GM19452 (cell line): ENCODE results near the gene S100A3.

Experiments
- ATAC-seq: cut with Tn5 transposase; IDR thresholded peaks from one replicate; pipeline ENCODE4 v1.9.1; 2021; ENCODE audit not compliant: unreplicated experiment

Gene S100A3

GRCh38 chr1:153513023-153513422, 36.0 kb downstream of the S100A3 start:
- ATAC-seq: no peak

- ATAC-seq: no peak
Observed at GRCh38 chr1:153510984-153511410, 38.1 kb downstream of the S100A3 start.

GRCh38 chr1:153509729-153510354, 39.2 kb downstream of the S100A3 start:
- no peak for ATAC-seq

GRCh38 chr1:153509036-153509435, 40.0 kb downstream of the S100A3 start:
- ATAC-seq: no peak

- no peak for ATAC-seq
Observed at GRCh38 chr1:153507926-153508583, 41.0 kb downstream of the S100A3 start.

- no peak for ATAC-seq
Observed at GRCh38 chr1:153506831-153507413, 42.1 kb downstream of the S100A3 start.

- no peak for ATAC-seq
Observed at GRCh38 chr1:153506386-153506785, 42.7 kb downstream of the S100A3 start.

GRCh38 chr1:153505576-153505975, 43.5 kb downstream of the S100A3 start:
- ATAC-seq: no peak

GRCh38 chr1:153503766-153504165, 45.3 kb downstream of the S100A3 start:
- no peak for ATAC-seq

- ATAC-seq: no peak
Observed at GRCh38 chr1:153498746-153499145, 50.3 kb downstream of the S100A3 start.
